GM12878 (cell line): Measurements from ENCODE around the gene LARP6. TPM values are rescaled to one million over a fixed set of nuclear protein-coding genes. Genes with fewer than 3 reads are reported as not detected.

Source experiments
- ATAC-seq: fragments of 200-7000 bp; cut with Tn5 transposase; 3 replicates; pipeline ENCODE4 v1.9.1; 2020; ENCODE audit warnings: mild to moderate bottlenecking, moderate library complexity
- BruUV-seq: library from RNA; stranded (reverse); fragments of 400-500 nt; replicated peaks from 2 replicates; lab custom pipeline; 2021; lab: Mats Ljungman, UMichigan
- CTCF ChIA-PET: fragments of 300-600 bp; sonication (Branson Sonifier 250); formaldehyde crosslinking; extraction: SDS; loops from one replicate; lab custom pipeline; 2021; ENCODE audit warnings: inconsistent platforms; lab: Yijun Ruan, JAX
- POLR2A ChIA-PET: fragments of 350-600 bp; formaldehyde crosslinking; extraction: SDS; loops from one replicate; lab custom pipeline; 2021; ENCODE audit warnings: inconsistent platforms; lab: Charles Lee
- RAD21 ChIA-PET: fragments of 300-600 bp; sonication (Branson Sonifier 250); formaldehyde crosslinking; loops from one replicate; lab custom pipeline; 2023; ENCODE audit warnings: antibody characterized with exemption; ENCODE audit not compliant: unreplicated experiment; lab: Charles Lee
- SMC1A ChIA-PET: fragments of 300-600 bp; sonication (Branson Sonifier 250); formaldehyde crosslinking; loops from one replicate; lab custom pipeline; 2023; ENCODE audit not compliant: unreplicated experiment, uncharacterized antibody; lab: Charles Lee
- DNase-seq: peaks from one replicate; pipeline ENCODE4 v3.0.0-alpha.2; 2011; ENCODE audit warnings: low read depth, low spot score
- FAIRE-seq: peaks from 3 replicates; lab custom pipeline; 2011; peaks lifted over from hg19 to GRCh38; lab: Jason Lieb, UNC
- H2AFZ ChIP-seq: 2 replicates; pipeline ENCODE4 v1.6.0; 2011; ENCODE audit warnings: low read depth, low read length, control low read depth; ENCODE audit not compliant: control insufficient read depth
- H3K27ac ChIP-seq: 2 replicates; pipeline ENCODE4 v1.5.1; 2011; ENCODE audit warnings: control low read depth; ENCODE audit not compliant: control insufficient read depth, insufficient read depth
- H3K27me3 ChIP-seq, 2 experiments: replicated peaks in 1 of 2; 2 replicates each; pipeline versions ENCODE4 v1.6.0 to v1.6.1; 2011; ENCODE audit warnings: low read length in 1 of 2; ENCODE audit not compliant: control insufficient read depth in 2 of 2, insufficient read depth in 2 of 2
- H3K36me3 ChIP-seq, 2 experiments: 2 replicates each; pipeline ENCODE4 v1.5.1; 2011; ENCODE audit warnings: low read length in 1 of 2; ENCODE audit not compliant: control insufficient read depth in 2 of 2, insufficient read depth in 2 of 2
- H3K4me1 ChIP-seq: 2 replicates; pipeline ENCODE4 v1.6.1; 2011; ENCODE audit warnings: mild to moderate bottlenecking, low read length, moderate library complexity, mixed read lengths; ENCODE audit not compliant: control insufficient read depth, insufficient read depth
- H3K4me2 ChIP-seq: 2 replicates; pipeline ENCODE4 v1.6.0; 2011; ENCODE audit warnings: control low read depth; ENCODE audit not compliant: control insufficient read depth, insufficient read depth
- H3K4me3 ChIP-seq: fragments of 200-600 bp; sonication (generic); 2 replicates; pipeline ENCODE4 v1.5.1; 2016
- H3K79me2 ChIP-seq: 2 replicates; pipeline ENCODE4 v1.6.0; 2011; ENCODE audit warnings: low read length; ENCODE audit not compliant: control insufficient read depth, insufficient read depth
- H3K9ac ChIP-seq: 2 replicates; pipeline ENCODE4 v1.8.0; 2011; ENCODE audit warnings: low read length, control low read depth, mixed read lengths; ENCODE audit not compliant: control insufficient read depth, insufficient read depth
- H3K9me3 ChIP-seq: replicated peaks from 3 replicates; pipeline ENCODE4 v1.5.1; 2011; ENCODE audit warnings: mild to moderate bottlenecking, low read length; ENCODE audit not compliant: control insufficient read depth, insufficient read depth
- H4K20me1 ChIP-seq: 2 replicates; pipeline ENCODE4 v1.6.0; 2011; ENCODE audit not compliant: control insufficient read depth, insufficient read depth
- CEBPZ ChIP-seq: fragments of 150-350 bp; IDR thresholded peaks from 2 replicates; pipeline ENCODE4 v1.6.1; 2016; ENCODE audit warnings: low read depth, low read length
- DPF2 ChIP-seq: fragments of 450-650 bp; IDR thresholded peaks from 2 replicates; pipeline ENCODE4 v1.6.1; 2017; ENCODE audit warnings: mild to moderate bottlenecking
- HDGF ChIP-seq: fragments of 450-650 bp; IDR thresholded peaks from 2 replicates; pipeline ENCODE4 v1.6.1; 2016; ENCODE audit warnings: antibody characterized with exemption
- SRF ChIP-seq, 2 experiments: IDR thresholded peaks; 2 replicates each; pipeline ENCODE4 v1.6.1; 2011; ENCODE audit warnings: low read depth in 2 of 2, low read length in 2 of 2, mild to moderate bottlenecking in 1 of 2, moderate library complexity in 1 of 2
- TCF3 ChIP-seq: IDR thresholded peaks from 2 replicates; pipeline ENCODE4 v1.6.1; 2012; ENCODE audit warnings: low read depth, mild to moderate bottlenecking, low read length, borderline replicate concordance; ENCODE audit not compliant: insufficient read depth
- TCF7 ChIP-seq: IDR thresholded peaks from 2 replicates; pipeline ENCODE4 v1.6.1; 2014; ENCODE audit warnings: antibody characterized with exemption, borderline replicate concordance
- WRNIP1 ChIP-seq: IDR thresholded peaks from 2 replicates; pipeline ENCODE4 v1.6.1; 2011; ENCODE audit warnings: low read depth, low read length, improper control_type of control experiment, borderline replicate concordance
- YY1 ChIP-seq: IDR thresholded peaks from 2 replicates; pipeline ENCODE4 v1.6.1; 2011; ENCODE audit warnings: low read depth, mild to moderate bottlenecking, low read length
- ZBTB11 ChIP-seq: fragments of 450-650 bp; formaldehyde crosslinking; IDR thresholded peaks from 2 replicates; pipeline ENCODE4 v1.5.0; 2022; ENCODE audit warnings: mild to moderate bottlenecking, missing genetic modification characterization
- ZNF622 ChIP-seq: fragments of 450-650 bp; IDR thresholded peaks from 2 replicates; pipeline ENCODE4 v1.6.1; 2017; ENCODE audit warnings: mild to moderate bottlenecking, inconsistent platforms
- WGBS: methylation state at CpG from one replicate; pipeline ENCODE4 v1.1.6; 2016; ENCODE audit warnings: low lambda C conversion rate; ENCODE audit not compliant: insufficient replicate concordance, insufficient coverage; ENCODE audit errors: missing lambda C conversion rate; 5-methylcytosine and 5-hydroxymethylcytosine counted together
- in situ Hi-C: fragments of 300-500 bp; cut with MboI; formaldehyde crosslinking; loops from 9 replicates; pipeline ENCODE4 v1.14.3; 2018; ENCODE audit warnings: mixed read lengths
- intact Hi-C: fragments of 100-400 bp; cut with micrococcal nuclease; formaldehyde crosslinking; loops from one replicate; pipeline ENCODE4 v1.14.2; 2022; ENCODE audit not compliant: unreplicated experiment
- polyA plus RNA-seq, 11 experiments: library from polyadenylated mRNA; depleted of rRNA in 4 of 11; unstranded in 6 of 11; stranded (reverse) in 5 of 11; fragments of >200 nt; fragmentation: Nextera tagmentation in 4 of 11; fragmentation: Illumina TruSeq in 1 of 11; extraction: Ambion mirVana in 4 of 11; extraction: Trizol in 1 of 11; gene quantifications; 1 replicate in 1 of 11; 2 replicates in 10 of 11; pipeline versions ENCODE4 v1.2.1 to v1.2.3, GENCODE V29; 2011 to 2016; ENCODE audit warnings: inconsistent platforms in 2 of 11, missing spikeins in 2 of 11, low read depth in 1 of 11
- total RNA-seq, 4 experiments: library from RNA; depleted of rRNA in 3 of 4; stranded (reverse); fragments of >200 nt in 3 of 4; fragmentation: Illumina TruSeq in 1 of 4; extraction: Trizol in 1 of 4; gene quantifications; 2 replicates each; pipeline versions ENCODE4 v1.2.1 to v1.2.3, GENCODE V29; 2013 to 2021
- TF ChIP-seq, protein P1 (sequence below): IDR thresholded peaks from 2 replicates; pipeline ENCODE4 v1.6.1; 2011; ENCODE audit warnings: borderline replicate concordance, low read depth, mild to moderate bottlenecking, moderate library complexity, mixed read lengths, low read length; ENCODE audit not compliant: insufficient read depth; ENCODE audit errors: extremely low read length
- TF ChIP-seq, protein P2 (sequence below): IDR thresholded peaks from 2 replicates; pipeline ENCODE4 v1.6.1; 2012; ENCODE audit warnings: low read depth, low read length, improper control_type of control experiment
- TF ChIP-seq, protein P3 (sequence below): IDR thresholded peaks from 2 replicates; pipeline ENCODE4 v1.6.1; 2011; ENCODE audit warnings: borderline replicate concordance, low read depth, mild to moderate bottlenecking, moderate library complexity, low read length; ENCODE audit not compliant: insufficient read depth, poor library complexity, severe bottlenecking

Gene LARP6
- total and polyA plus RNA-seq, 10 of the 15 experiments (the other 5 are each of a cell fraction or from before 2014, with no cell fraction given) = 0.74 to 14.6 (median 3.9) TPM

DNA sequence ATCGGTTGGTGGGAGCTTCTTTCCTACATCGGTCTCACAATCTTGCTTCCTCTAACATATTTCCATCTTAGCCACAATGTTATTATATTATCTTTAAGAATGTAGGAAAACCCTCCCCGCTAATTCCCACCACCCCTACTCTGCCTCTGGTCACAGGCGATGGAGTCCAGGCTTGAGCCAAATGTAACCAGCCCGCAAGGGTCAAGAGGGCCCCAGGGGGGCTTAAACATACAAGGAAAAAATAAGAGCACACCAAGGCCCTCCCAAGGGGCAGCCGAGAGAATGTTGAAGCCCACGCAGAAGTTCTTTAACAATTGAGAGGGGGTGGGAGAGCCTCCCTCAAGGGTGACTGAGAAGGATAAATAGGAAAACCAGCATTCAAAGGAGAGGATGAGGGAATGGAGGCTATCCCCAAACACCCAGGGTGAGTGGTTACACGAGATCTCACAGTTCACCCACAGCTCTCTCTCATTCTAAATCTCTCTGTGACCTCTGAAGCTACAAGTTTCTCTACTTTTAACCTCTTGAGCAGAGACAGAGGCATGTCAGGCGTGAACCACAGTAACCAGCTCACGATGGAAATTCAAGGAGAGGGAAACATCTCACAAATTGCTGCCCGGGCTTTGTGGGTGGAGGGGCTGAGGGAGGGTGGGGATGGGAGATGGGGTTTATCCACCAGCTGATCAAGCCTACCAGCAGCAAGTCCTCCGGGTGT, 59.2 kb downstream of the LARP6 start:
- no TSS peak for BruUV-seq
- Histone ChIP-seq H3K27ac (no peak overlapping the region), H3K79me2 (no peaks in the 10 kb centered on the region), H3K4me3 (no peak overlapping the region), H3K9ac (no peak overlapping the region), H3K27me3 (peaks cover 0 to 5% of the 10 kb centered on the region in 2 experiments; a peak in 1 of 4 replicates), H3K4me1 (no peaks in the 10 kb centered on the region), H3K4me2 (no peak overlapping the region), H2AFZ (no peak overlapping the region), H3K36me3 (no peaks in the 10 kb centered on the region), H3K9me3 (no peaks in the 10 kb centered on the region), H4K20me1 (no peaks in the 10 kb centered on the region)
- POLR2A ChIA-PET = no interaction called here
- RAD21 ChIA-PET = no interaction called here
- intact Hi-C loops = no loop called here
- no peak for ATAC-seq
- FAIRE-seq = no peak
- in situ Hi-C loops = no loop called here
- SMC1A ChIA-PET = no interaction called here
- WGBS = 35% methylated on average over 12 of the region's 12 CpGs
- CTCF ChIA-PET = no interaction called here
- DNase-seq = no peak
- TF ChIP-seq, protein P1, sequence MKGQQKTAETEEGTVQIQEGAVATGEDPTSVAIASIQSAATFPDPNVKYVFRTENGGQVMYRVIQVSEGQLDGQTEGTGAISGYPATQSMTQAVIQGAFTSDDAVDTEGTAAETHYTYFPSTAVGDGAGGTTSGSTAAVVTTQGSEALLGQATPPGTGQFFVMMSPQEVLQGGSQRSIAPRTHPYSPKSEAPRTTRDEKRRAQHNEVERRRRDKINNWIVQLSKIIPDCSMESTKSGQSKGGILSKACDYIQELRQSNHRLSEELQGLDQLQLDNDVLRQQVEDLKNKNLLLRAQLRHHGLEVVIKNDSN = no peak
- TF ChIP-seq ZBTB11 (CRISPR knock-in tag) = no peak
- TF ChIP-seq WRNIP1 = no peak
- TF ChIP-seq CEBPZ = no peak
- no peak for TF ChIP-seq YY1
- TF ChIP-seq ZNF622 = no peak
- no peak for TF ChIP-seq SRF (IDR thresholded peaks at IDR 0.05; ENCODE audit: low read depth in 2 of 2, low read length in 2 of 2)
- no peak for TF ChIP-seq DPF2
- no peak for TF ChIP-seq TCF7
- no peak for TF ChIP-seq HDGF
- TF ChIP-seq, protein P2, sequence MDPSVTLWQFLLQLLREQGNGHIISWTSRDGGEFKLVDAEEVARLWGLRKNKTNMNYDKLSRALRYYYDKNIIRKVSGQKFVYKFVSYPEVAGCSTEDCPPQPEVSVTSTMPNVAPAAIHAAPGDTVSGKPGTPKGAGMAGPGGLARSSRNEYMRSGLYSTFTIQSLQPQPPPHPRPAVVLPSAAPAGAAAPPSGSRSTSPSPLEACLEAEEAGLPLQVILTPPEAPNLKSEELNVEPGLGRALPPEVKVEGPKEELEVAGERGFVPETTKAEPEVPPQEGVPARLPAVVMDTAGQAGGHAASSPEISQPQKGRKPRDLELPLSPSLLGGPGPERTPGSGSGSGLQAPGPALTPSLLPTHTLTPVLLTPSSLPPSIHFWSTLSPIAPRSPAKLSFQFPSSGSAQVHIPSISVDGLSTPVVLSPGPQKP = no peak
- TF ChIP-seq, protein P3, sequence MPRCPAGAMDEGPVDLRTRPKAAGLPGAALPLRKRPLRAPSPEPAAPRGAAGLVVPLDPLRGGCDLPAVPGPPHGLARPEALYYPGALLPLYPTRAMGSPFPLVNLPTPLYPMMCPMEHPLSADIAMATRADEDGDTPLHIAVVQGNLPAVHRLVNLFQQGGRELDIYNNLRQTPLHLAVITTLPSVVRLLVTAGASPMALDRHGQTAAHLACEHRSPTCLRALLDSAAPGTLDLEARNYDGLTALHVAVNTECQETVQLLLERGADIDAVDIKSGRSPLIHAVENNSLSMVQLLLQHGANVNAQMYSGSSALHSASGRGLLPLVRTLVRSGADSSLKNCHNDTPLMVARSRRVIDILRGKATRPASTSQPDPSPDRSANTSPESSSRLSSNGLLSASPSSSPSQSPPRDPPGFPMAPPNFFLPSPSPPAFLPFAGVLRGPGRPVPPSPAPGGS = no peak
- TF ChIP-seq TCF3 = no peak
